GM21825 (cell line): ENCODE measurements around the gene BACH2.
"Not testable (repeated sequence)": the region's sequence is repeated elsewhere in the genome, so short reads cannot be mapped to it uniquely, and the experiment has no call there.

Source experiments
- ATAC-seq: cut with Tn5 transposase; IDR thresholded peaks from one replicate; pipeline ENCODE4 v1.9.1; 2021; ENCODE audit warnings: mild to moderate bottlenecking, moderate library complexity; ENCODE audit not compliant: unreplicated experiment

BACH2 gene

DNA sequence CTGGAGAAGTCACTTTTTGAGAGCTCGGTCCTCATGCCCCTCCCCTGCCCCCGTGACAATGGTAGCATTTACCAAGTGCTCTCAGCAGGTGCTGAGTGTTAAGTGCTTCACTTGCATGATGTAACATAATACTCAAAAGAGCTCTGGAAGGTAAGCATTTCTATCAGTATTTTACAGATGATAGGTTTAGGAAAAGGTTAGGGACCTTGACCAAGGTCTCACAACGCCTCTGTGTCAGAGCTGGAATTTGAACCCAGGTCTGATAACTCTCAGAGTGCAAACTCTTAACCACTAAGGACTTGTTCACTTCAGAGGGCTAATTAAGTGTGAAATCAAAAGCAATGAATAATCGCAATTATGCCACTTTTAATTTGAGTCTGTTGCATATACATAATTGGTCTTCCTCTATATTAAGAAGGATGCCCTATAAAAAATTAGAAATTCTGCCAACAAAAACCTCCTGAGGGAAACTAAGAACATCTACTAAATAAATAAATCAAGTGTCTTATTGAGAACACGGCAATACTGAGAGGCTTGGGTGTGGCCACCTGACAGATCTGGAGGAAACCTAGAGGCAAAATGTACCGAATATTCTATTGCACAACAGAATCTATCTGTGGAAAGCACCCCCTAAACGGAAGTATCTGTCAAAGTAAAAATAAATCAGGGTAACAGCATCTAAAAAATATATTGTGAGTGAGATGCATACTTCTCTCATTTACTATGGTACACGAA, 109.8 kb downstream of the BACH2 start:
- ATAC-seq = no peak

DNA sequence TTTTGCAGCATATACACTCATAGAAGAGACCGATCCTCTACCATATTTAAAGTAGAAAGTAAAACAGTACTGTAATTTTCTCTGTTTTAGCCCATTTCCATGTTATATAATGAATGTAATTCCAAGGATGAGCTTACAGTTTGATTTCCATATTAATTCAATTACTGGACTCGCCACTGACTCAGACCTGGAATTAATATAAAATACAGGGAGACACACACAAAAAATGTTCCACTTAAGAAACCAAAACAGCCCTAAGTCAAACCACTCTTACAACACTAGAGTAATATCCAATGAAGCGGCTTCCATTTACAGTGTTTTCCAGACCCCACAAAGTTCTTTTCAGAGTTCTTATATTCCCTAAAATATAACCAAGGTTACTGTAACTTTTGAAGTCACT, 110.6 kb downstream of the BACH2 start:
- no peak for ATAC-seq

DNA sequence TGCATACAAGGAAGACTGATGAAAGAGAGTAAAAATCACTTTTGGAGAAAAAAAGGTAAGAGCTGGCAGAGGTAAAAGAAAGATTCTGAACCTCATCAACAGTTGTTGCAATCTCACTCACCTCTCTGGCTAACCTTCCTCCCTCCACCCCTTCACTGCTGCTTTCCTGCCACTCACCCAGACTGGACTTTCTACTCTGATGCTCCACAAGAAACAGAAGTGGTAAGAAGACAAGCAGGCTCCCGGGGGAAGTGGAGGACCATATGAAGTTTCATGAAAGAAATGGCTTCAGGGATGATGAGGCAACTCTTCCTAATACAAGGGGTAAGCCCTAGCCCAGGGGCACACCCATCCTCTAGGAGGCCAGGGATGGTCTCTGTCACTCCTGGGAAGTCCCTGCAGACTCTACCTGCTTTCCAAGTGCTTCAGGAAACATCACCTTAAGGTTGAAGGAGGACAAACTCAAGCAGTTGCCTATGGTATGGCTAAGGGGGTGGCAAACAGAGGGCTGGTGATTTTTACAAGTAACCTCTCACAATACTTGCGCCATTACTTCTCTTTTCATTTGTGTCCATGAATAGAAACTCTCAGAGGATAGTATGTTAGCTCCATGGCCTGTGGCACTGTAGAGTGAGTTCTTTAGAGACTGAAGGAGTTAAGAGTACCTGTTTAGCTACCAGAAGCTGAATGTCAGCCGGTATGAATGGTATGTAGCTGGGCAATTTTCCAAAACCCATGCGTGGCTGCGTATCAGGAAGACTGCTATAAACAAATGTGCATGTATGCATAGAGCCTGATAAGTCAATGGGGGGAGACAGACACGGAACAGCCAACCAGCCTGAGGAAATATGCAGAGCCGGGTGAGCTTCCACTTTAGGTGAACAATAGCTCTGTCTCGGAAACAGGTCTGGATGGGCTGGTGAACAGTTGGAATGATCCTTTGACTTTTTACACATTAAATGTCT, 112.0 kb downstream of the BACH2 start:
- no peak for ATAC-seq

DNA sequence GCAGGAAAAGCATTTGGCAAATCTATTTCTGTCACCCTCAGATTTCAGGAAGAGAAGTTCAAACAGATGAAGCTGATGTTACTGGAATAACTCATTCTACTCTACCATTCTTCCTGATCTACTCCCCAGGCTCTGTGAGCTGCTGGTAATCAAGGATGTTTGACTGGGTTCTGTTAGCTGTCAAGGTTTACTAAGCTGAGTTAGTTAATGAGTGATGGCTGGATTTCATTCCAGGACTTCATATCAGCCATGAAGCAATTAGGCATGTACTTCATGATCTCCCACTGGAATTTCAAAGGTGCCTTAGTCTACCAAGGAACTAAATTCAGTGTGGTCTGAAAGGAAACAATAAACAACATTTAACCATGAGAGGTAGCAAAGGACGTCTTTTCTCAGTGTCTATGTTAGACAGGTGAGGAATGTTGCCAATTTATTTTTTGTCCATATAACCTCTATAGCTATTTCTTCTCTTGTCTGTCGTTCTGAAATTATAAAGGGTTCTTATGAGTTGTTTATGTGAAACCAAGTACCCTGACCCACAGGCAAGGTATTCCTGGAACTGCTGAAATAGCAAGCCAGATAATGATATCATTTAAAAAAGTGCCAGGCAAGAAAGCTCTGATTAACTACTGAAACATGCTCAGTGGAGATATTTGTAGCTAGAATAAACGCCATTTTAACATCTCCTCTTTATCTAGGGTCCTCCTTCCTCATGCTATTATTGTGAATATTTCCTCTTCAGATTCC, 112.9 kb downstream of the BACH2 start:
- ATAC-seq = no peak

DNA sequence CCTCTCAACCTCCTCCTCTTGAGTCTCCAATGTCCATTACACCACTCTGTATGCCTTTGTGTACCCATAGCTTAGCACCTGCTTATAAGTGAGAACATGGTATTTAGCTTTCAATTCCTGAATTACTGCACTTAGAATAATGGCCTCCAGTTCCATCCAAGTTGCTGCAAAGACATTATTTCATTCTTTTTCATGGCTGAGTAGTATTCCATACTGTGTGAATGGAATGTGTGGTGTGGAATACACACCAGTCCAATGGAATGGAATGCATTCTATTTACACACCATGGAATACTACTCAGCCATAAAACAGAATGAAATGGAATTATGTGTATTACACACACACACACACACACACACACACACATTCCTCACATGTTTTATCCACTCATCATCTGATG, 116.1 kb downstream of the BACH2 start:
- no peak for ATAC-seq

DNA sequence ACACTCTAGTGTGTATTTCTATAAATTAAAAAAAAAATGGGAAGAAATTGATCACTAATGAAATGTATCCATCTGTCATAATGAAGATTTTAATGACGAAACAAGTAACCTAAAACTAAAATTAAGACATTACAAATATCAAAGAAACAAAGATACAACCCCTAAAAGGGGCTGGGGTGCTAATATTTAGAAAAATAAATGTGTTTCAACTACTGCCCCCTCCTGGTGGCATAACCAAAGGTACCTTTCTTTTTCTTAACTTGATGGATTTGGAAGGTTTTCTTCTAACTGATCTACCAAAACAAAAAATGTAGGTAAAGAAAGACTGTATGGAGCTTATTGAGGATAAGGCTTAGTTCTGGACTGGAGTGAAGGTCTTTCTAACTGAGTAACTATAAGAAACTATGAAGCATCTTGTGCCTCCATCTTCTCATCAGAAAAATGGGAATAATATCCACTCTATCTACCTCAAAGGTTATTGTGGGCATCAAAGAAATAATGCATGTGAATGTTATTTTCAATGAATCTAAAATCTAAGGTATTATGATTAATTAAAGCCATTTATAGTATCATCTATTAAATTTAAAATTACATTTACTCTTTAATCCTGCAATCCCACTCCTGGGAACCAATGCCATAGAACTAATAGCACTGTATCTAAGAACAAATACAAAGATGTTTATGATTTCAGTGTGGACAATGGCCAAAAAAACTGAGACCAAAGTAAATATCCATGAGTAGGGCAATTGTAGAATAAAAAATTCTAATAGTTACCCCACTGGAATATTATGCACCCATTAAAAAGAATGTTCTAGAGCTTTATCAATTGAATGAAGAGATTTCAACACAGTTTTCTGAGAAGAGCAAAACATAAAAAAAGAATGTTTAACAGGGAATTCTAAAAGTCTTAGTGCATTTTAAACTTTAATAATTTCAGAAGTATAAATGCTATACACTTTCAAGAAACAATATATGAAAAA, 117.2 kb downstream of the BACH2 start:
- ATAC-seq = no peak

DNA sequence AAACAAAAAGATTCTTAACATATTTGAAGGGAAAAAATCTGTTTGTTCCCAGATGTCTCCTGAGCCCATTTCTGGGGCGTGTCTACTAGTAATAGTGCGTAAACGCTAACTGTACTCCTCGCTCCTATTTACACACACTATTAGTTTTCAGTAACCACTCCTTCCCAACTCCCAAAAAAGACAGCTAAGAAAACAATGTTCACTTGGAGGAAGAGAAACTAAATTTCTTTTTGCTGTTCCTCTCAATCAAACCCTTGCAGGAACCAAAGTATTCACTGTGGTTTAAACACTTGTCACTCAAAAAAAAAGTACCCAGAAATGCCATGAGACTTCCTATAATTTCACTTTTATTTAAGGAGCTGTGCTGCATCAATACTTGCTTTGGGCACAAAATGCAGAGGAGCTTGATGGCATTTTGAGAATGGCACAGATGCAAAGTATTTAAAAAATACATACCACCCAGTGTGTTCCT, 118.2 kb downstream of the BACH2 start:
- no peak for ATAC-seq

DNA sequence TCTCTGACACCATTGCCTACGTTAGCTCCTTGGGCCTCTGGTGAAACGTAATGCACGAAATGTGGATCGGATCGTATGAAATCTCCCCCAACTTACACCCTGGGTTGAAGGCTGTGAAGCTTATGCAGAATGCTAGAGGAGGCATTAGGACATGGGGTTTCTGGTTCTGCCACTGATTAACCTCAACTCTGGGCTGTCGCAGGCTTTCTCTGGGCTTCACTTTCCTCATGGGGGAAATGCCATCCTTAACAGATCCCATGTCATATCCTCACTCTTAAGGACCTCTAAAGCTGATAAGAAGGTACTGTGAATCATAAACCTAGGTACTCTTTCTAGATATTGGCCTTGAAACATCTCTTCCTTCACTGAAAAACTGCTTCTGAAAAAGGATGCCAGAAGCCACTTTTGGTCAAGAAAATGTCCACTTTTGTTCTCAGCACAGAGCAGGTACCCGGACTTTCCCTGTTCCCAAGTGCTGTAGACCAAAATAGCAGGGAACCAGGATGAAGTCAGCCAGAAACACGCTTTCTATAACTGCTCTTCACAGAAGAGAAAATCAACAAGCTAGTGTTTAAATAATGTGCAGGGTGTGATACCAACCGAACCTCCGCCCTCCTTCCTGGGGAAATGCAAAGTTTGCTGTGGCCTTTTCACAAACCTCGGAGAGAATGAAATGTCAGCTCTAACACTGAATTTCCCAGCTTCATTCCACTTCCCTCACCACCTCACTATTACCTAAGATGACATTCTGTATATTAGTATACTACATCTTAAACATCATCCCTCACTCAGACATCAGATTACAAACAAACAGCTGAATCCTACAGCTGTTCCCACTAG, 118.9 kb downstream of the BACH2 start:
- ATAC-seq = no peak

DNA sequence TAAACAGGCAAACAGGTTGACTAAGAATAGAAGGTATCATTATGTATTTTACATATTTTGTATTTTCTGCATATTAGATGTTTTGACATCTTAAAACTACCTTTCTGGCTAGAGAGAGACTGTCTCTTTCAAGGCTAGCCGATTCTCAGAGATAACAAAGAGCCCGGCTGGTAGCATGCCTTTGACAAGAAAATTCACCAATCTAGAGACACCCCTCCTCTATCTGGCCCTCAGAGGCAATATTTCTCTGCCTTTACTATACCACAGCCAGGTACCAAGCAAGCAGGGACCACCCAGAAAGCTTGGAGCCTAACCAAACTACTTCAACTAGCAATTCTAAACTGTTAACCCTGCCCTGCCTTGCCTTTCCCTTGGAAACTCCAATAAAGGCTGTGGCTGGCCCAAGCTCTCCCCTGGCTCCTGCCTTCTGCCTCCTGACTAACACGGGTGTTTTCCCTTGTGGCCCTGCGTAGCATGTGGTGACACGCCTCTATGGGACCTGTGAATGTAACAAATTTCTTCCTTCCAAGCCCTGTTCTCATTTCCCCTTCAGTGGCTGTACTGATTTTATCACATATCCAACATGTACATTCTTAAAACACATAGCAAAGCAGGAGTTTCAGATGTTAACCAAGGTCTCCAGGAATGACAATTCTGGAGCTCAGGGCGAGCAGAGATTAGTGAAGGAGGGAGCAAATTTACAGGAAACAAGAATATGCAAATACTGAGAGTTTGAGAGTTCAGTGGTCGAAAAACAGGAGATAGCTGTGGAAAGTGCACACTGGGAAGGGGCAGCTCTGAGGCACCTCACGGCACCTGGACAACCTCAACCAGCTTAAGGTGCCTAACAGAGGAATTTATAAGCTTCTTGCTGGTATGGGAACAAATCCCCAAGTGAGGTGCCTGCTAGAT, 120.8 kb downstream of the BACH2 start:
- no peak for ATAC-seq

DNA sequence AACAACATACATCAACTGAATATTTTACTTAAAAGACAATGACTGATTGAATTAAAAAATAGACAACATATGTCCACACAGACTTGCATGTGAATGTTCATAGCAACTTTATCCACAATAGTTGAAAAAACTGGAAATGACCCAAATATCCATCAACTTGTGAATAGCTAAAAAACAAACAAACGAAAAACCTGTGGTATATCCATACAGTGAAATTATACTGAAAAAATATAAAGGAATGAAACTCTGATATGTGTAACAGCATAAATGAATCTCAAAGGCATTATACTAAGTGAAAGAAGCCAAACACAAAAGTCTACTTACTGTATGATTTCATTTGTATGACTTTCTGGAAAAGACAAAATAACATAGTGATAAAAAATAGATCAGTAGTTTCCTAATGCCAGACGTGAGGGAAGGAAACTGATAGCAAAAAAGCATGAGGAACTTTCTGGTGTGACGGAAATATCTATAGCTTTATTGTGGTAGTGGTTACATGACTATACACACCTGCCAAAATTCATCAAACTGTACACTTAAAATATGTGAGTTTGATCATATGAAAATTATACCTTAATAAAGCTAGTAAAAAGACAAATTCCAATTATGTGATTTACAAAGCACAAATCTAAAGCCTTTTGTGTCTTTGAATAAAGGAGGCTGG, 123.2 kb downstream of the BACH2 start:
- ATAC-seq = no peak

DNA sequence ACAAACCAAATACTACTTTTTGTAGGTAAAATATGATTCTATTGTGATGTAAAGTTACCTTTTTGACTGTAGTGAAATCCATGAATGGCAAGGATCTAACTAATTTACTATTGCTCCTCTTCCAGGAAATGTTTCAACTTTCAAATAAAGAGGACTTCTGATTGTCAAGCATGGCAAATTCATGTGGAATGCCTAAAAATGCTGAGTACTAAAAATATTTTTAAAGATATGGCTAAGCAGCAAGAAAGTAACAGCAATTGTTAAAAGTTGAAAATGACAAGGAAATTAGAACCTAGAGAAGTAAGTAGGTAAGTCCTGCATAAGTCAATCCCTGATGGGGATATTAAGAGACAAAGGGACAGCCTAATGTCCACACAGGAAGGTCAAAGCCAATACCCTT, 126.0 kb downstream of the BACH2 start:
- ATAC-seq = no peak

DNA sequence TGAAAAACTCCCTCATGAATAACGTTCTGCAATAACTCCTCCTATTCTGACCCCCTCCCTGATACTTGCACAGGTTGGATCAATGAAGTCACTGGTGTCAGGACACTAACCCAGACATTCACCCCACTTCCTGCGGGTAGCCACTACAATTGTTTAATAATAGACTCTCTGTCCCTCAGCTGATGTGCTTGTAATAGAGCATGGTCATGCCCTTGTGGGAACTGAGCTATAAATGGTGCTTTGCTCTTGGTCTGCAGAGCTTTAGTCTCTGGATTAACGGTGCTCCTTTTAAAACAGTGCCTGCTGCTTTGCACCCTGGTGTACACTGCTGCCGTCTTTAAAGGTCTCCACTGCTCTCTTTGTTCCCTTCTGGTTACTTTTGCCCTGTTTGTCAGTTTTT, 127.3 kb downstream of the BACH2 start:
- ATAC-seq = no peak

DNA sequence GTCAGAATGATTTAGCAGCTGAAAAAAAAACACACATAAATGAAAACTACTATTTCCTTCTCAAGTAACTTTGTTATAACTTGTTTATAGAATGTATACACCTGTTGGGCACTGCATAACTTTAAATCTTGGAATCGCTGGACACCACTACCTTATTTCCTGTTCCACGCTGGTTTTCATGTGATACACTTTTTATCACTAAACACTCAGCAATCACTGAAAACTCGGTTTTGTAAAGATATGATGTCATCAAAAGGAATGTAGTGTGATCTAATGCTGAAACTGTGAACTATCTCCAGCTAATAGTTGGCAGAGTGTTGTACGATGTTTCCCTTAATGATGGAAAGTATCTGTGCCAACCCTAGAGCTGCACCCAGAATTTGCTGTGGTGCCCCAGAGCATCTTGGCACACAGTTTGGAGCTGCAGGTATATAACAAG, 127.9 kb downstream of the BACH2 start:
- ATAC-seq = no peak

DNA sequence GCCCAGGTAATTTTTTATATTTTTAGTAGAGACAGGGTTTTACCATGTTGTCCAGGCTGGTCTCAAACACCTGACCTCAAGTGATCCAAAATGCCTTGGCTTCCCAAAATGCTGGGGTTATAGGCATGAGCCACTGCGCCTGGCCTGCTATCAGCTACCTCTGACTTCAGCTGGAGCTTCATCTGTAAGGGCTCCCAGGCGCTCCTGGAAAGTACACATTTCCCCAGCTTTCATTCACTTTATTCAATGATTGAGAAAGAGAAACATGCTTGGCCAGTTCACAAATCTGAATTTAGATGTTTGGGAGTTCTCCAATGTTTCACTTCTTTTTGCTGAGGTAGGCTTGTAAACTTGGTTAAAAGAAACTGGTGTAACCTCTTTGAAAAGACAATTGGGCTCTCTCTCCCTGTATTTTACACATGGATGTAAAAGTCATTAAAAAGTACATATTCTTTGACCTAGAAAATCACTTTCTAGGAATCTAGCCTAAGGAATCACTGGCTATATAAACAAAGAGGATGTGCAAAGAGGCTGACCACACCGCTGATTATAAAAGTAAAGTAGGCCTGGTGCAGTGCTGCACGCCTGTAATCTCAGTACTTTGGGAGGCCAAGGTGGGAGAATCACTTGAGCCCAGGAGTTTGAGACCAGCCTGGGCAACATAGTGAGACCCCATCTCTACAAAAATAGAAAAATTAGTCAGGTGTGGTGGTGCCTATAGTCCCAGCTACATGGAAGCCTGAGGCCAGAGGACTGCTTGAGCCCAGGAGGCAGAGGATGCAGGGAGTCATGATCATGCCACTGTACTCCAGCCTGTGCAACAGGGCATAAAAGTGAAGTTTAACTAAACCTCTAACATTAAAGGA, 128.9 kb downstream of the BACH2 start:
- no peak for ATAC-seq

DNA sequence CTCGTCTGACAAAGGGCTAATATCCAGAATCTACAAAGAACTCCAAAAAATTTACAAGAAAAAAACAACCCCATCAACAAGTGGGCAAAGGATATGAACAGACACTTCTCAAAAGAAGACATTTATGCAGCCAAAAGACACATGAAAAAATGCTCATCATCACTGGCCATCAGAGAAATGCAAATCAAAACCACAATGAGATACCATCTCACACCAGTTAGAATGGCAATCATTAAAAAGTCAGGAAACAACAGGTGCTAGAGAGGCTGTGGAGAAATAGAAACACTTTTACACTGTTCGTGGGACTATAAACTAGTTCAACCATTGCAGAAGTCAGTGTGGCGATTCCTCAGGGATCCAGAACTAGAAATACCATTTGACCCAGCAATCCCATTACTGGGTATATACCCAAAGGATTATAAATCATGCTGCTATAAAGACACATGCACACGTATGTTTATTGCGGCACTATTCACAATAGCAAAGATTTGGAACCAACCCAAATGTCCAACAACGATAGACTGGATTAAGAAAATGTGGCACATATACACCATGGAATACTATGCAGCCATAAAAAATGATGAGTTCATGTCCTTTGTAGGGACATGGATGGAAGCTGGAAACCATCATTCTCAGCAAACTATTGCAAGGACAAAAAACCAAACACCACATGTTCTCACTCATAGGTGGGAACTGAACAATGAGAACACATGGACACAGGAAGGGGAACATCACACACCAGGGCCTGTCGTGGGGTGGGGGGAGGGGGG, 130.3 kb downstream of the BACH2 start:
- not testable (repeated sequence) for ATAC-seq
